Stimulated activated CD4-positive, alpha-beta T cell treated with anti-CD3 and anti-CD28 coated beads, TNF-alpha, amount 100 ng/mL, for 4 hours (primary cell): ENCODE measurements around the gene TRIM49B.
"Not testable (repeated sequence)": the region's sequence is repeated elsewhere in the genome, so short reads cannot be mapped to it uniquely, and the experiment has no call there.

Experiments used
- DNase-seq, 3 experiments: peaks; one replicate each; pipeline ENCODE4 v3.0.0-alpha.2; 2020; ENCODE audit warnings: low read depth in 3 of 3

TRIM49B gene

GRCh38 chr11:49028523-49028922 lies at the start of gene TRIM49B:
TRIM49B (plus strand) TSS chr11:49028823; CDS start chr11:49031600, 2,777 bp downstream.
- not testable (repeated sequence) for DNase-seq

GRCh38 chr11:48983785-48984184 lies 44.8 kb upstream of the TRIM49B start, which contains the start of gene TRIM51G:
TRIM51G (minus strand) TSS chr11:48983885; CDS start chr11:48981695, 2,190 bp downstream.
- DNase-seq: not testable (repeated sequence)

- DNase-seq: not testable (repeated sequence)
Observed at GRCh38 chr11:49048229-49048628, 19.6 kb downstream of the TRIM49B start.

GRCh38 chr11:49049821-49050220 lies 21.2 kb downstream of the TRIM49B start:
- DNase-seq: not testable (repeated sequence)

- DNase-seq: not testable (repeated sequence)
Observed at GRCh38 chr11:49059012-49059411, 30.4 kb downstream of the TRIM49B start, which contains the start of gene TRIM64C. TRIM64C (minus strand) TSS chr11:49059112; CDS start chr11:49059112, 0 bp downstream.

- DNase-seq: not testable (repeated sequence)
Observed at GRCh38 chr11:49069897-49070296, 41.3 kb downstream of the TRIM49B start.
